HG03378 (cell line): ENCODE results near the gene ZNF516.

Experiments used
- ATAC-seq: cut with Tn5 transposase; IDR thresholded peaks from one replicate; pipeline ENCODE4 v1.9.1; 2021; ENCODE audit warnings: mild to moderate bottlenecking, moderate library complexity; ENCODE audit not compliant: unreplicated experiment

The ZNF516 gene

GRCh38 chr18:76514573-76514972 is 19.5 kb upstream of the ZNF516 start:
- ATAC-seq: no peak

DNA sequence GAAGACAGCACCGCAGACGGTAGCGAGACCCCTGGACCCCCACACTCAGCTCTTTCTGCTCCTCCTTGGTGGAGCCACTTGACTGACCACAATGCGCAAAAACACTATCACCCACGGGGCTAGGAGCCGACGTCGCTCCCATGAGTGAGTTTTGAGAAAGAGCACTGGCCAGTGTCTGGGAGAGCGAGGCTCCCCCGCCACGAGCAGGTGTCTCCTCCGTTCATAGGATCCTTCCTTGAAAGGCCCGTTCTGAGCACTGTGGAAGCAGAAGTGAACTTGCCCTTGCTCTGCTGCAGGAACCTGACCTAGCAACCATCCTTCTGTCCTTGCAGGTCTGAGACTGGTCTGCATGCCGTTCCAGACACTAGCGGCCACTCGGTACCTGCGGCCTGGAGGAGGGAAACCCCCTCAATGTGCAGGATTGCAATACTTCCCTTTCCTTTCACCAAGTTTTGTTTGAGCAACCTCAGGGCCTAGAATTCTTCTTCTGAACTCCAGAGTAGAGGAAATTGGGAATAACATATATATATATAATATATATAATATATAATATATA is 12.9 kb upstream of the ZNF516 start:
- no peak for ATAC-seq

- no peak for ATAC-seq
Observed at GRCh38 chr18:76506974-76507764, 12.1 kb upstream of the ZNF516 start.

DNA sequence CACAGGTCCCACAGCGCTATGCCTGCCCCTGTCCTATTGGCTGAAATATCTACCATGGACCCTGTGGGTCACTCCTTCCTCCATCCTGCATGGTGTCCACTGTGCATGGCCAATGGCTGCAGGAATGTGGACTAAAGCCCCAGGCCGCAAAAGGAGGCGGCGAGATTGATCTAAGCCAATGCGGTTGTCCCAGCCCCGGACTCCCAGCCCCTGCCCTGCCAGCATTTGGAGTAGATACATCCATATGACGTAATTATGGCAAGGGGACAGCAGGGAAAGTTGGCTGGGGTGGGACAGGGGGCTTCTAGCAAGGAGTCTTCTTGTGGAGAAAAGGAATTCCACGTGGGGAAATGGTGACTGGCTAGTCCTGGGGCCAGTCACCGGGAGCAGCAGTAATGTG is 11.4 kb upstream of the ZNF516 start:
- no peak for ATAC-seq

GRCh38 chr18:76505614-76506013 is 10.6 kb upstream of the ZNF516 start:
- no peak for ATAC-seq

- ATAC-seq: no peak
Observed at GRCh38 chr18:76504749-76505148, 9.7 kb upstream of the ZNF516 start.

DNA sequence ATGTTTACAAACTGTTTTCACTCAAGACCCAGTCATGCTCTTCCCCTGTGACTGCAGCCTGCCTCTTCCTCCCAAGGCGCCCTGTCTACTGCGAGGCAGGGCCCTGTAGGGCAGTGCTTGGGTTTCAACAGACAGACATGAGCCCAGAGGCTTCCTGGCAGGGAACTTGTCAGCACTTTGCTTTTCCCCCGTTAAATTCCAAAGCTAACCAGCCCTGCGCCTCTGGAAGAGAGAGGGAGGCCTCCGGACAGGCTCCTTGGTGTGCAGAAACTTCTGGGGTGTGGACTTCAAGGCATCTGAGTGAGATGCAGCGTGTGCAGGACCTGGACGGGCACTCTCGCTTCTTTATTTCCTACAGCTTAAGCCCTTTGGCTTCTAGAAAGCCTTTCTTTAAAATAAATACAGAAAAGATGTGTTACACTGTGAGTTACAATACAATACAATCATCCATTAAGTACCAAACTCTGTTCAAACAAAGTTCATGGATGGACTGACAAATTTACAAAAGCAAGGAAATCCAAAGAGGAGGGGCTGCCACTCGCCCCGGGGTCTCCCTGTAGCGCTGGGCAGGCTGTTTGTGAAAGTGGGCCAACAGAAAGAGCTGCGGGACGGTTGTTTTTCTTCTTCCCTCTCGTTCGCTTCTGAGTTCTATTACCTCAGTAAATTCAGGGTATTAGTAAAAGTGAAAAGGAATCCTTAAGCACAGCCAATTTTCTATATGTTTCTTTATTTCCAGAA is 8.8 kb upstream of the ZNF516 start:
- no peak for ATAC-seq

- ATAC-seq: no peak
Observed at GRCh38 chr18:76502551-76502950, 7.5 kb upstream of the ZNF516 start.

DNA sequence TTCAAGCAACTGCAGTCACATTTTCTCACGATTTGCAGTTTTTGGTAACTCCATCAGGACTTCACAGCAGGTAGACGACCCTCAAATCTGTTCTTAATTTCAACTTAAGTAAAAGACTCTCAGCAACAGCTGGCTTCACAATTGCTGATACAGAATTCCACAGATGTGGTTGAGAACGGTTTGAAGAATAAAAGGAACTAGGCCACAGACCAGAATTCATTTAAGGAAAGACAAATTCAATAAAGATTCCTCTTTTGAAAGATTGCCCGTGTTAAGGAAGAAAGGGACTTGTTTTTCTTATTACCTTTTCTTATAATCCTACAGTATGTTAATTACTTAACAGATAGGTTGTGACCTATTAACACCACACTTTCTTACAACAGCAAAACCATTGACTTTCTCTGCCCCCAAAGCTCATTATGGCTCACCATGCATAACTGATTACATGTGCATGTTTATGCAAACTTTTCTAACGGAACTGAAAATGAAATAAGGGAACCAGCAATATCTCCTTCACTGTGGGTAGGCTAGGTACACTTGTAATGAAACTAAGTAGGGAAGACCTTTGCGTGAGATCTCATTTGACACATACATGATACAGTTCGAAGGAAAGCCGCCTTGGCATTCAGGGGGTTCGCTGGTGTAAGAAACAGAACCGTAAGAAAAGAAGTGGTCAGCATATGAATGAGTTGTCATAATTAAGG is 4.7 kb upstream of the ZNF516 start:
- ATAC-seq: peak; percentile 99

DNA sequence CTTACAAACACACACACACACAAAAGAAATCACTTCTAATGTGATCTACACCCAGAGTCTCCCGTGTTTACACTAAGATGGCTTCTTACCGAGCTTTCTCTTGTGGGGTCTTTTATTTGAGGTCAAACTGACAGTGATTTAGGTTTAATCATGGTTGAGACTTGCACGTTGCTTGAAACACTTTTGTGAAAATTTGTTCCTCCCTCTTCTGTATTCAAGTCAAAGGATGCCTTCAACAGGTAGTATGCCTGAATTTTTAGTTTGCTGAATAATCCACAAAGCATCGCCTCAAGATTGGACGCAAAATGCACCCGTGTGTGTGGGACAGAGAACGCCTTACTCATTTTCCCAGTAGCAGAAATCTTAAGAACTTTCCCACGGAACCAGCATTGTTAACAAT is 4.0 kb upstream of the ZNF516 start:
- ATAC-seq: no peak

DNA sequence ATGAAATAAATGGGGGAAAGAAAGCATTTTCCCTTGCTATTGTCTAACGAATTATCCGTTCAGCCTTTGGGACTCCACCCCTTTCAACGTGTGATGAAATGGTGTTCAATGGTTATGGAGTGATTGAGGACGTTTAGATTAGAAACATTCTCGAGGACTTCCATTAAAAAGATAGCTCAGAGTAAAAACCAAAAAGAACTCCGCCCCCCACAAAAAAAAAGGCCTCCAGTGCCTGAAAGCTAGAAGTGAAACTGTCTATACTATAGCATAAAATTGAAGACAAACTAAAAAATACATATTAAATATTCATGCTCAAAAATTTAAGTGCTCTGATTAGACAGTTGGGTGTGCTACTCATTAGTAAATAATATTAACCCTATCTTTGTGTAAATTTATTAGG is 3.0 kb upstream of the ZNF516 start:
- no peak for ATAC-seq

- no peak for ATAC-seq
Observed at GRCh38 chr18:76497021-76497420, 2.0 kb upstream of the ZNF516 start.

GRCh38 chr18:76496194-76496890 is 1.3 kb upstream of the ZNF516 start:
- no peak for ATAC-seq

DNA sequence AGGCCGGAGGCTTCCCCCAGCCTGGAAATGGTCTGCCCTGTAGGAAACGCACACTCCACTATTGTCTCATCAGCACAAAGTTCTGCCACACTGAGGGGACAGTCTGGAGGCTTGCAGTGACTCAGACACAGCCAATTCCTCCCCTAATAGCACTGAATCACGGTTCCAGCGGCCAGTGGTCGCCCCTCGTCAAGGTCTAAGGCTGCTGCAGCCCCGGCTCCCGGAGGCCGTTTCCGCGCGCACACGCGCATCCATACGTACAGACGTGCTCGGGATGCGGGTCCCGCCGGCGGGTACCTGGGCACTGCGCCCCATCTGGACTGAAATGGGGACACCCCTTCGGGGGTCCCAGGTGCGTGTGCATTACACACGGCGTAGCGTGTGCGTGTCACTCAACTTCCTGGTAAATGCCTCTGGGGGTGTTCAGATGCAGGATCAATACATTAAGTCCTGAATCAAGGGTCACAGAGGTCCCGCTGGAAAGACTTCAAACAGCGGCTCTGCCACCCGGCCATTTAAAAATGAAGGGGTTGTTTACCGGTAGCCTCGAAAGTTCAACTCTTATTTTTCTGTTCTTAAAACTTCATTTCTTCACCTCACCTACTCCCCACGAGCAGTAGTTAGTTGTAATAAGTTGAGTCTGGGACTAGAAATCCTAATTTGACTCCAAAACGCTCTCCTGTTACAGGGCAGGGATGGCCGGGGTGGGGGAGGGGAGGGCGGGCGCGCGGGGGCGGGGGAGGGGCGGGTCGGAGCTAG is 572 bp upstream of the ZNF516 start:
- no peak for ATAC-seq

DNA sequence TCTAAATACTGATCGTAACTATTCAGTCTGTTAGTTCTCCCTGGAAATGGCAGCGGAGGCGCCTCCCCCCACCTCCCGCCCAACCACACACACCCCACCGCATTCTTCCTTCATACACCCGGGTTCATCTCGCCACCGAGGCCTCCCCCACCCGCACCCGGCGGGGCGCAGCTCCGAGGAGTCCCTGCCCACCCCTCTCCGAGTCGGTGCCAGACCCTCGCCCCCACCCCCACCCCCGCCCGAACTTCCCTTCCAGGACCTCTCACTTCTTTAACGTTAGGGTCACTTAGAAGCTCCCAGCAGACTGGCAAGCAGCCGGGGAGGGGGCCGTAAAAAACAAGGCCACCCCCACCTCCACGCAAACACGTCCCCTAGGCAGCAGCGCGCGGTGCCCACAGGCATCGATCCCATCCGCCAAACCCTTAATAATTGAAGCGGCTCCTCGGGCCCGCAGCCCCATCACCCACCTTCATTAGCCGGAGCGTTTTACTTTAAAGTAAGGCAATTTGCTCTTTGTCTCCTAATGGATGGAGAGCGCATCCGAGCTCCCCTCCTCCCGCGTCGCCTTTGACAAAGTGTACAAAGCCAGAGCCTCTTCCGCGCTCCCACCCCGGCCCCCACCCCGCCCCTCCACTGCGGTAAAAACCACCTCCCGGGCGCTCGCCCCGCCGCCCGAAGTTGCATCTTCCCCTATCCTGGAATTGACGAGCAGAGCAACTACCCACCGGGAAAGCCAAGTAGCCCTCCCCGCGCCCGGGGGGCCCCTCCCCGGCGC is 624 bp downstream of the ZNF516 start:
- ATAC-seq: no peak

DNA sequence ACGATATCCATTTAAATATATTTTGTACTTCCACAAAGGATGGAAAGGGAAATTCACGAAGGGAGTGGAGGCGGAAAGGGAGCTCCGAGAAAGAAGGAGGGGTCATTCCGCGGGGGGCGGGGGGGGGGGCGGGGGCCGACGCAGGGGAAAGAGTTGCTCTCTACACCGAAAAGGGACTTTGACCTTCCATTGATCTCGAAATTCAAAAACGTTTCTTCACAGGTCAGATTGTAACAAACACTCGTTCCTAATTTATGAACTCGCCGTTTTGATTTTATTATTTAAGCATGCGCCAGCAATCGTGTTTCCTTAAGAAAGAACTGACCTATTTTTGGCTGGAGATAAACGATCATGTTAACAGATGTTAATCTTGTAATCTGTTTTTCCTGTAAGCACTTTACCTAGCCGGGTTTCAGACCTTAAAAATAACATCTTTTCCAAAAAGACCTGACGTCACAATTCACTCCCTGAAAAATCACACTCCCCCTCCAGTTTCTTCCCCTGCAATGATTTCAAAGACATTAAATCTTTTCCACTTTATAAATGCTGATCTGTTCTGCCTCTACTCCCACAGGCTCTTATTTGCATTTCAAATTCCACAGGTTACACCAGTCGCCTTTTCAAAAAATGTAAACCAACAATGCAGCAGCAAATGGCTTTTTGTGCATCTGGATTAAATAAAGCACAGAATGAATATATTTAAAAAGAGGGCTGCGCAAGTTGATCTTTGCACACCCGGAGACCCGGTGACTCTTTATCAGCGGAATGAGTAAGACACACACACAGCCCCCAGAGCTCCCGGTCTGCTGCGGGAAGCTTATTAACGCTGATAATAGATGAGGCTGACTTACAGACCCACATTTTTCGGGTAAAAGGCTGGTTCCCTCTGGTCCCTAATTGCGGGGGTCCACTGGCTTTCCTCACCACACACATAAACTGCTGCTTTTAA is 1.6 kb downstream of the ZNF516 start:
- peak; percentile 20 for ATAC-seq

DNA sequence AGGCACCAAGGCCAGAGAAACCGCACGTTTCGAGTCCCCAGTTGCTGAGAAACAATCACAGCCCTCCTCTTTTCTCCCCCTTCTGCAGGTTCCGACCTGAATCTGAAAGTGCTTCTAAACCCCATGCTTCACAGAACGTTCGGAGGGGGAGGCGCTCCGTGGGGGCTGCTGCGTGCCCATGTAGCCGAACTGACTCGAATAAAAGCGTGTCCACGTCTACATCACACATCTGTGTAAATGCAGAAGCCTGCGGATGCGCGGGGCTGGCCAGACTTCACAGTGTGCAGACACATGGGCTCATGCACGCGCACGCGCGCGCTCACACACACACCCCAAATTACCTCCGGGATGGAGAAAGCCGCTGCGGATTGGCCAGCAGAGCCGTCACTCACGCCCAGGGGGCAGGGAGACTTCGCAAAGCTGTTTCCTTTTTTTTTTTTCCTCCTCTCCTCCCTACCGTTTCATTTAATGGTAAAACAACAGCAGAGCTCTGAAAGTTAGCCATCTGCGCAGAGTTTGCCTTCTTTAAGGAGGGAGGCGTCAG is 2.3 kb downstream of the ZNF516 start:
- peak; percentile 81 for ATAC-seq
